HG02870 (cell line): Measurements from ENCODE around the gene C7orf57.
"Not testable (repeated sequence)": the region's sequence is repeated elsewhere in the genome, so short reads cannot be mapped to it uniquely, and the experiment has no call there.

Experiments
- ATAC-seq: cut with Tn5 transposase; IDR thresholded peaks from one replicate; pipeline ENCODE4 v1.9.1; 2021; ENCODE audit warnings: mild to moderate bottlenecking, moderate library complexity; ENCODE audit not compliant: unreplicated experiment

Gene C7orf57

DNA sequence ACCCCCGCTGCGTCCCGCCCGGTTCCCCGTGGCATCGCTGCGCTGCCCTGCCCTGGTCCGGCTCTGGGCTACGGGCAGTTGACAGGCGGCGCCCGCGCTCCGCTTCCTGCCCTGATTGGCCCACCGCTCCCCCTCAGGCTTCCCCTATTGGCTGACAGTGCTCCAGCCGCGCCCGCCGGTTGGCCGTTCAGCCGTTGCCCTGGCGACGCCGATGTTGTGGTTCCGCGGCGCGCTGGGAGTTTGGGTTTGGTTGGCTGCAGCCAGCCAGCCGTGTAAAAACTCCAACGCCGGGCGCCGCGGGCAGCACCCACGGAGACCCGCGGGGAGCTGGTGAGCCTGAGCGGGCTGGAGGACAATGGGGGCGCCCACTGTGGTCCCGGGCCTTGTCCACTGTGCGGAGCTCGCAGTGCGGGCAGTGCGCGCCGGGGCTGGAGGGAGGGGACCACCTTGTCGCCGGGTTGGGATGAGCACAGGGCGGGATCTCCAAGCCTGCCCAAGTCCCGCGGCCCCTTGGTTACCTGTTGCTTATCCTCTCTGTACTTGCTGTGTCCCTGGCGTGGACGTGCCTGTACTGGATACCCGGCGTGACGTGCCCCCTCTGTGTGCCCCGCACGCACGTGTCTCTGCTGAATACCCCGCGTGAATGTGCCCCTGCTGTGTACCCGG, at the start of gene C7orf57:
Gene C7orf57 (plus strand): TSS at position 243 of the 666 bp plus-strand sequence. CDS start 766 bp downstream, outside the sequence.
- ATAC-seq = peak; percentile 99

DNA sequence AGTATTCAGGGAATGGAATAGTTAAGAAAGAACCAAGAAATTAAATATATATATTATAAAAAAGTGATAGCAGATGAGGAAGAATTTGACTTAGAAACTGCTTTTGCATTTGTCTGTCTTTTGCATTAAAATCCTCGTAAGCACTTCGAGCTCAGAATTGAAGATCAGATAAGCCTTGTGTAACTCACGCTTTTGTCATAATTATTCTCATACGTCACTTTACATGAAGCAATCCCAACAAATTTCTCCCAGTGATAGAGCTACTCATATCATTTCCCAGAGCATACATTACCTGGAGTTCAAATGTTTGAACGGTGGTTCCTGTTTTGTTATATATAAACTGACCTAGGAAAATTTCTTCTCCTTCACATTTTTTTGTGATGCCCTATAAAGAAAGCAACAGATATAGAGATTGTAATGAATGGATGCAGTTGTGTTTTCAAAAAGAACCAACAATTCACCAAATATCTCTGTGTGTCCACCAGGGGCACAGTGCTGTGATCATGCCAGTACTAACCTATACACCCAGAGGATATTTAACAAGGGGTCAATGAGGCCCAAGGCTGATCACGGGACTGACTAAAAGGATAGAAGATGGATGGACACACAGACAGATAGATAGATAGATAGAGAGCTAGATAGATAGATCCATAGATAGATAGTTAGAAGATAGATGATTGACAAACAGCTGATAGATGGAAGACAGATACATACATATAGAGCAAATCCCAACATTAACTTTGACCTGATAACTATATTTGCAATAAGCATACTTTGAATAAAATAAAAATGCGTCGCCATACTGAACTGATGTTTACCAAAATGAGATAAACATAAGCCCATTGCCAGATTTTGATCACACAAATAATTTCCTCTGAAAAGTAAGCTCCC, 46.6 kb upstream of the C7orf57 start:
- ATAC-seq = no peak

- ATAC-seq = not testable (repeated sequence)
Observed at GRCh38 chr7:47989607-47990400, 45.5 kb upstream of the C7orf57 start.

- no peak for ATAC-seq
Observed at GRCh38 chr7:47990592-47990991, 44.8 kb upstream of the C7orf57 start.

DNA sequence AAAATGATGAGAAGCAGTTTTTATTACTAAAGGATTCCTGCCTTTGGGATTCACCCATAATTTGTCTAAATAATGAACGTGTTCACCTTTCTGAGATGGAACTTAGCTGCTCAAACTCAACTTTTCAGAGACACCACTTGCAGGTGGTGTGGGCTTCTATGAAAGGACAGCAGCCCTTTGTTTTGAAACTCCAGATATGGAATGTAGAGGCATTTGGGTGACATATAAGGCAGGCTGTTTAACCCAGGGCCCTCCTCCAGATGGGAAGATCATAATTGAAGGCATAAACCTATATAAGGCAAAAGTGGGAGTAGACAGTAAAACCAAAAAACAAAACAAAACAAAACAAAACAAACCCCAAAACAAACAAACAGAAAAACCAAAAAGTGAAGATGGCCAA, 44.1 kb upstream of the C7orf57 start:
- peak; percentile 6 for ATAC-seq

- peak; percentile 99 for ATAC-seq
Observed at GRCh38 chr7:47991741-47992311, 43.5 kb upstream of the C7orf57 start.

DNA sequence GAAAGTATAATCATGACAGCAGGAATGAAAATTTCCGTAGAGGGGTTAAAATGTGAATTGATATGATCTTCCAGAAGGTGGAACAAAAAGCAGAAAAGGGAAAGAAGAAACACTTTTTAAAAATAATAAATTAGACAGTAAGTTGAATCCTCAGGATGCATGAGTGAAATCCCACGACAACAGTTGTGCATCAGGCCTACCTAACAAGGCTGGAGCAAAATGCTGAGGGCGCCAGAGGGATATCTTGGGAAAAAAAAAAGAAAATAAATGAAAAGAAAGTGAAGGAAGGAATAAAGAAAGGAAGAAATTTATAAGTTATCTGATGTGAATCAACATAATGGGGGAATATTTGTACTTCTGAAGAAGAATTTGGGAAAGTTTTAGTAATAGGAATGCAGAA, 42.9 kb upstream of the C7orf57 start:
- ATAC-seq = no peak

DNA sequence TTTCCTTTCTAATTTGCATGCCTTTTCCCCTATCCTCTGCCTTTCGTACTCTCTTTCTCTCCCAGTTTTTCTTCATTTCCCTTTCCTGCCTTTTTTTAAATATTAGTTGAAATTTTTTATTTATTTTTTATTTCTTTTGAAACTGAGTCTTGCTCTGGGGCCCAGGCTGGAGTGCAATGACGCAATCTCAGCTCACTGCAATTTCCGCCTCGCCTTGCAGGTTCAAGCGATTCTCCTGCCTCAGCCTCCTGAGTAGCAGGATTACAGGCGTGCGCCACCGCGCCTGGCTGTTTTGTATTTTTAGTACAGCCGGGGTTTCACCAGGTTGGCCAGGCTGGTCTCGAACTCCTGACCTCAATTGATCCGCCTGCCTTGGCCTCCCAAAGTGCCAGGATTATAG, 35.9 kb upstream of the C7orf57 start:
- ATAC-seq = no peak

- not testable (repeated sequence) for ATAC-seq
Observed at GRCh38 chr7:48000164-48000563, 35.2 kb upstream of the C7orf57 start.

DNA sequence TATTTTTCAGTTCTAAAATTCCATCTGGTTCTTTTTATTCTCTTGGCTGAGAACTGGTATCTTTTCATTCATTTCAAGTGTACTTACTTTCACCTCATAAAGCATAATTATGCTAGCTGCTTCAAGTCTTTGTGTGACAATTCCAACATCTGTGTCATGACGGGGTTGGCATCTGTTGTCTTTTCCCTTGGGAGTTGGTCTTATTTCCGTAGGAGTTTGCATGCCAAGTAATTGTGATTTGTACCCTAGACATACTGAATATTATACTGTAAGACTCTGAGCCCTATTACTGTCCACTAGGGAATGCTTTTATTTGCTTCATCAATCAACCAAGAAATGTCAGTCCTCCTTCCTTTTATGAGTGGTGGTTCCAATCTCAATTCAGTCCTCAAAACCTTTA, 31.3 kb upstream of the C7orf57 start:
- no peak for ATAC-seq

GRCh38 chr7:48004638-48005037, 30.7 kb upstream of the C7orf57 start:
- peak; percentile 58 for ATAC-seq

DNA sequence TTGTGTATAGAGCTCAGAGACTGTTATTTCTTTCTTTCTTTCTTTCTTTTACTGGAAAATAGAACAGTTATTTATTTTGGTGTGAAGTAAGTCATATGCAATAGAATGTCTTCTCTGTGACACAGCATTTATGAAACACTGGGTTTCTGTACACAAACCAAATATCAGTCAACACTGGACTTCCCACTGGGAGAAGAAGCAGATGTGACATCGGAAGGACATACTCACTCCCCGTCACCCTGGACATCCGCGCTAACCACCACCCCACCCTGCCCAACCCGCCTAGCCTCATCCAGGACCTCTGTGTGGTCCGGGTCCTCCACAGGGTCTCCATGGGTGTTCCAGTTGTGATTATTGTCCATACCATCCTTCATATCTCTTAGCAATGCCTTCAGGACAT, 28.5 kb upstream of the C7orf57 start:
- no peak for ATAC-seq

- ATAC-seq = no peak
Observed at GRCh38 chr7:48009257-48009656, 26.1 kb upstream of the C7orf57 start.

GRCh38 chr7:48009954-48010353, 25.4 kb upstream of the C7orf57 start:
- no peak for ATAC-seq

DNA sequence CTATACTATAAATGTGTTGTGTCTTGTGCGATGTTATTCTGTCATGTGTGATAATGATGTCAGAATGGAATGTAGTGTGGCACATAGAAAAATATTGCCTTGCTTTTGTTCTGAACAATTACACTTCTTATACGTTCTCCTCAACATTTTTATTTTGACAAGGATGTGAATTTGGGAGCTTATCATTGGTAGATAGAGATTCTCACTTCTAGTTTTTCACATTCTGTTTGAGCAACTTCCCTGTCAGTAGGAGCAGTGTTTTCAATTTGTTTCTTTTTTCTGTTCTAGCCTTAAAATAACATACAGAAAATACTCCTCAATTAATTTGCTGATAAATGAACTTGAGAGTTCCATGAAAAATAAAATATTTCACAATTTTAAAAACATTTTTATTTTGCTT, 24.0 kb upstream of the C7orf57 start:
- no peak for ATAC-seq

- no peak for ATAC-seq
Observed at GRCh38 chr7:48011951-48012350, 23.4 kb upstream of the C7orf57 start.

DNA sequence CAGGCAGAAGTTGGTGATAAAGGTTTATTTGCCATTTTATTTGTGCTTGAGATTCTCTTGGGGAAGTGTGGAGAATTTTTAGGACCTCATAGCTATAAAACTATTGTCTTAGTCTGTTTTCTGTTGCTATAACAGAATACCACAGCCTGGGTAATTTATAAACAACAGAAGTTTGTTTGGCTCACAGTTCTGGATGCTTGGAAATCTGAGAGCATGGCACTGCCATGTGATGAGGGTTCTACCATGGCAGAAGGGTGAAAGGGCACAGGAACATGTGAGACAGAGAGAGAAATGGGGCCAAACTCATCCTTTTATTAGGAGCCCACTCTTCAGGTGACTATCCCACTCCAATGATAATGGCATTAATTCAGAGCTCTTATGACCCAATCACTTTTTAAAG, 18.7 kb upstream of the C7orf57 start:
- no peak for ATAC-seq

DNA sequence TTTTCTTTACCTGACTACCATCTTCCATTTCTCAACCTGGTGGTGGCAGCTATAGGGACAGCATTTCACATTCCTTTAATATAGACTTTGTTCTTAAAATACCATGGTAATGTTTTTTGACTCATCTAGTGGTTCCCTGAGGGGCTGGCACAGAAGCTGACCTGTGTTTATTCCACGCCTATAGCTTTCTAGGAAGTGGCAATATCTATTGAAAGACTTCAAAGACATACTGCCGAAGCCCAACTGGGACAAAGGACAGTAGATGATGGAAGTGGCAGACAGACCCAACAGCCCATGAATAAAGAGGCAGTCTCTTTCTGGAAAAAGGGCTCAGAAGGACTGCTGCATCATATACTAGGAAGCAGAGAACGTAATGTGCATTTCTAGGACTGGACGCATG, 17.7 kb upstream of the C7orf57 start:
- ATAC-seq = no peak

- no peak for ATAC-seq
Observed at GRCh38 chr7:48025624-48026023, 9.7 kb upstream of the C7orf57 start.

- ATAC-seq = no peak
Observed at GRCh38 chr7:48028938-48029337, 6.4 kb upstream of the C7orf57 start, which contains the start of gene SUN3. SUN3 (minus strand) TSS chr7:48029107; CDS start chr7:48028938, 169 bp downstream.

DNA sequence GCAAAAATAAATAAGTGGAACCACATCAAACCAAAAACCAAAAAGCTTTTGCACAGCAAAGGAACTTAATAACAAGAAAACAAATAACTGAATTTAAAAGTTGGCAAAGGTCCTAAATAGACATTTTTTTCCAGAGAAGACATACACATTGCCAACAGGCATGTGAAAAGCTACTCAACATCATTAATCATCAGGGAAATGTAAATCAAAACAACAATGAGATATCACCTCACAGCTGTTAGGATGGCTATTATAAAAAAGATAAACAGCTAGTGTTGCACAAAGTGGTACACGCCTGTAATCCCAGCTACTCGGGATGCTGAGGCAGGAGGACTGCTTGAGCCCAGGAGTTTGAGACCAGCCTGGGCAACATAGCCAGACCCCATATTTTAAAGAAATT, 4.2 kb upstream of the C7orf57 start:
- no peak for ATAC-seq
